GM23248 (cell line): Measurements from ENCODE around the gene GRID2. TPM values are rescaled to one million over a fixed set of nuclear protein-coding genes. Genes with fewer than 3 reads are reported as not detected.

Experiments used
- DNase-seq: peaks from one replicate; pipeline ENCODE4 v3.0.0-alpha.2; 2015
- H2AFZ ChIP-seq: fragments of 200-600 bp; sonication (generic); 2 replicates; pipeline ENCODE4 v1.6.1; 2016; ENCODE audit warnings: antibody characterized with exemption
- H3F3A ChIP-seq: fragments of 200-600 bp; sonication (generic); 2 replicates; pipeline ENCODE4 v1.6.1; 2016; ENCODE audit warnings: mild to moderate bottlenecking, antibody characterized with exemption, mixed run types; ENCODE audit not compliant: insufficient read depth
- H3K27ac ChIP-seq: fragments of 200-600 bp; sonication (generic); 2 replicates; pipeline ENCODE4 v1.5.1; 2016; ENCODE audit warnings: mild to moderate bottlenecking
- H3K27me3 ChIP-seq: fragments of 200-600 bp; sonication (generic); replicated peaks from 2 replicates; pipeline ENCODE4 v1.6.1; 2016; ENCODE audit warnings: mild to moderate bottlenecking; ENCODE audit not compliant: insufficient read depth
- H3K36me3 ChIP-seq: fragments of 200-600 bp; sonication (generic); 2 replicates; pipeline ENCODE4 v1.6.1; 2016; ENCODE audit warnings: low read depth, mild to moderate bottlenecking
- H3K4me1 ChIP-seq: fragments of 200-600 bp; sonication (generic); 2 replicates; pipeline ENCODE4 v1.6.1; 2016; ENCODE audit warnings: mild to moderate bottlenecking; ENCODE audit not compliant: insufficient read depth
- H3K4me2 ChIP-seq: fragments of 200-600 bp; sonication (generic); one replicate; pipeline ENCODE4 v1.6.1; 2016; ENCODE audit warnings: mild to moderate bottlenecking; ENCODE audit not compliant: unreplicated experiment
- H3K4me3 ChIP-seq: fragments of 200-600 bp; sonication (generic); 2 replicates; pipeline ENCODE4 v1.5.1; 2016; ENCODE audit warnings: mild to moderate bottlenecking
- H3K79me2 ChIP-seq: fragments of 200-600 bp; sonication (generic); 2 replicates; pipeline ENCODE4 v1.6.1; 2016; ENCODE audit warnings: mild to moderate bottlenecking; ENCODE audit not compliant: insufficient read depth
- H3K9ac ChIP-seq: fragments of 200-600 bp; sonication (generic); 2 replicates; pipeline ENCODE4 v1.6.1; 2016; ENCODE audit warnings: mild to moderate bottlenecking
- H3K9me2 ChIP-seq: fragments of 200-600 bp; sonication (generic); 2 replicates; pipeline ENCODE4 v1.6.1; 2016; ENCODE audit warnings: mixed run types, mild to moderate bottlenecking, moderate library complexity; ENCODE audit not compliant: insufficient read depth
- H3K9me3 ChIP-seq: fragments of 200-600 bp; sonication (generic); one replicate; pipeline ENCODE4 v1.6.1; 2017; ENCODE audit warnings: low read depth
- H4K20me1 ChIP-seq: fragments of 200-600 bp; sonication (generic); 2 replicates; pipeline ENCODE4 v1.6.0; 2016; ENCODE audit not compliant: insufficient read depth
- EZH2 ChIP-seq: fragments of 200-600 bp; sonication (generic); IDR thresholded peaks from 2 replicates; pipeline ENCODE4 v1.6.1; 2018; ENCODE audit warnings: antibody characterized with exemption, mild to moderate bottlenecking; ENCODE audit not compliant: insufficient read depth, poor library complexity, severe bottlenecking
- EZH2phosphoT487 ChIP-seq: fragments of 200-600 bp; sonication (generic); IDR thresholded peaks from 2 replicates; pipeline ENCODE4 v1.6.1; 2018; ENCODE audit warnings: antibody characterized with exemption, moderate library complexity, mild to moderate bottlenecking, low read depth; ENCODE audit not compliant: insufficient read depth
- WGBS, 2 experiments: methylation state at CpG; one replicate each; pipeline ENCODE4 v1.1.6; 2015 to 2017; ENCODE audit warnings: low lambda C conversion rate in 2 of 2, low coverage in 1 of 2; ENCODE audit errors: missing lambda C conversion rate in 2 of 2; 5-methylcytosine and 5-hydroxymethylcytosine counted together
- in situ Hi-C: fragments of 300-500 bp; cut with MboI; formaldehyde crosslinking; loops from 2 replicates; pipeline ENCODE4 v1.15.0; 2020
- polyA plus RNA-seq: library from polyadenylated mRNA; unstranded; fragments of >200 nt; fragmentation: Nextera tagmentation; extraction: Ambion mirVana; gene quantifications from 2 replicates; pipeline ENCODE4 v1.2.1, GENCODE V29; 2016
- total RNA-seq: library from RNA; depleted of rRNA; stranded (reverse); fragments of >200 nt; shearing (Covaris generic); gene quantifications from 2 replicates; pipeline ENCODE4 v1.2.3, GENCODE V29; 2014

Gene GRID2
- total and polyA plus RNA-seq, 2 experiments from 2014 or later = not detected

GRCh38 chr4:93216646-93217045 lies 912.9 kb downstream of the GRID2 start:
- Histone ChIP-seq H3K27ac (no peak overlapping the region), H3K9me3 (no peaks in the 10 kb centered on the region), H3K79me2 (no peaks in the 10 kb centered on the region), H2AFZ (no peak overlapping the region), H3K4me3 (no peak overlapping the region), H3K4me1 (no peaks in the 10 kb centered on the region), H3K4me2 (no peak overlapping the region), H4K20me1 (no peaks in the 10 kb centered on the region), H3K9ac (no peak overlapping the region), H3K36me3 (no peaks in the 10 kb centered on the region), H3F3A (no peaks in the 10 kb centered on the region), H3K27me3 (no peaks in the 10 kb centered on the region), H3K9me2 (no peaks in the 10 kb centered on the region)
- DNase-seq = no peak
- 56 to 60% methylated on average over 8 of the region's 8 CpGs for WGBS, 2 experiments
- TF ChIP-seq EZH2 (no peak), EZH2phosphoT487 (no peak)
- in situ Hi-C loops = no loop called here

GRCh38 chr4:93217431-93217830 lies 913.7 kb downstream of the GRID2 start:
- Histone ChIP-seq H3K36me3 (no peaks in the 10 kb centered on the region), H3K9ac (no peak overlapping the region), H4K20me1 (no peaks in the 10 kb centered on the region), H3K9me3 (no peaks in the 10 kb centered on the region), H3K9me2 (no peaks in the 10 kb centered on the region), H3K27ac (no peak overlapping the region), H2AFZ (no peak overlapping the region), H3K27me3 (no peaks in the 10 kb centered on the region), H3K4me2 (no peak overlapping the region), H3K4me3 (no peak overlapping the region), H3K79me2 (no peaks in the 10 kb centered on the region), H3F3A (no peaks in the 10 kb centered on the region), H3K4me1 (no peaks in the 10 kb centered on the region)
- no peak for DNase-seq
- TF ChIP-seq EZH2phosphoT487 (no peak), EZH2 (no peak)
- WGBS, 2 experiments = 38 to 48% methylated on average over 2 of the region's 2 CpGs
- in situ Hi-C loops = no loop called here

GRCh38 chr4:93221771-93222170 lies 918.0 kb downstream of the GRID2 start:
- no peak overlapping the region for H2AFZ ChIP-seq
- no peaks in the 10 kb centered on the region for H3K36me3 ChIP-seq
- H3K9ac ChIP-seq = no peak overlapping the region
- no peaks in the 10 kb centered on the region for H4K20me1 ChIP-seq
- H3K4me3 ChIP-seq = no peak overlapping the region
- TF ChIP-seq EZH2phosphoT487 (no peak), EZH2 (no peak)
- in situ Hi-C loops = no loop called here
- no peak overlapping the region for H3K27ac ChIP-seq
- H3K9me2 ChIP-seq = no peaks in the 10 kb centered on the region
- 27 to 32% methylated on average over 8 of the region's 8 CpGs for WGBS, 2 experiments
- no peaks in the 10 kb centered on the region for H3F3A ChIP-seq
- no peaks in the 10 kb centered on the region for H3K4me1 ChIP-seq
- H3K4me2 ChIP-seq = no peak overlapping the region
- no peaks in the 10 kb centered on the region for H3K27me3 ChIP-seq
- no peaks in the 10 kb centered on the region for H3K79me2 ChIP-seq
- no peaks in the 10 kb centered on the region for H3K9me3 ChIP-seq
- no peak for DNase-seq

- in situ Hi-C loops = no loop called here
Measured at GRCh38 chr4:93228021-93228420, 924.3 kb downstream of the GRID2 start.

GRCh38 chr4:93232883-93233282 lies 929.1 kb downstream of the GRID2 start:
- DNase-seq = no peak
- H2AFZ ChIP-seq = no peak overlapping the region
- TF ChIP-seq EZH2 (no peak), EZH2phosphoT487 (no peak)
- H3K9me2 ChIP-seq = no peaks in the 10 kb centered on the region
- no peak overlapping the region for H3K27ac ChIP-seq
- no peaks in the 10 kb centered on the region for H3K36me3 ChIP-seq
- no peaks in the 10 kb centered on the region for H4K20me1 ChIP-seq
- WGBS, 2 experiments = 40 to 50% methylated on average over 2 of the region's 2 CpGs
- no peaks in the 10 kb centered on the region for H3K9me3 ChIP-seq
- H3K4me3 ChIP-seq = no peak overlapping the region
- no peaks in the 10 kb centered on the region for H3K4me1 ChIP-seq
- in situ Hi-C loops = no loop called here
- H3F3A ChIP-seq = no peaks in the 10 kb centered on the region
- H3K27me3 ChIP-seq = no peaks in the 10 kb centered on the region
- no peak overlapping the region for H3K9ac ChIP-seq
- no peaks in the 10 kb centered on the region for H3K79me2 ChIP-seq
- H3K4me2 ChIP-seq = no peak overlapping the region

More at GRCh38 chr4:93228021-93228420, 924.3 kb downstream of the GRID2 start:
- no peak overlapping the region for H2AFZ ChIP-seq
- H3K79me2 ChIP-seq = no peaks in the 10 kb centered on the region
- no peak overlapping the region for H3K27ac ChIP-seq
- TF ChIP-seq EZH2 (no peak), EZH2phosphoT487 (no peak)
- H3K9me2 ChIP-seq = no peaks in the 10 kb centered on the region
- no peaks in the 10 kb centered on the region for H3K4me1 ChIP-seq
- no peaks in the 10 kb centered on the region for H4K20me1 ChIP-seq
- H3K9me3 ChIP-seq = no peaks in the 10 kb centered on the region
- WGBS, 2 experiments = 4% methylated on average over 3 of the region's 3 CpGs
- no peaks in the 10 kb centered on the region for H3F3A ChIP-seq
- H3K36me3 ChIP-seq = no peaks in the 10 kb centered on the region
- H3K9ac ChIP-seq = no peak overlapping the region
- no peak overlapping the region for H3K4me3 ChIP-seq
- no peak overlapping the region for H3K4me2 ChIP-seq
- no peaks in the 10 kb centered on the region for H3K27me3 ChIP-seq
- no peak for DNase-seq
